Muscle layer of duodenum (tissue), 2 donors: Measurements from ENCODE around the gene EDNRB.

ENCODE experiments used
- H3K27ac ChIP-seq: one replicate; pipeline ENCODE4 v1.7.0; 2013; ENCODE audit warnings: mild to moderate bottlenecking, low read length
- H3K27me3 ChIP-seq: one replicate; pipeline ENCODE4 v1.7.0; 2013; ENCODE audit warnings: low read depth, mild to moderate bottlenecking, control low read depth, low read length
- H3K36me3 ChIP-seq, 2 donors: one replicate each; pipeline ENCODE4 v1.7.0; 2013; ENCODE audit warnings: low read length in 2 of 2, control low read depth in 1 of 2, mild to moderate bottlenecking in 1 of 2; ENCODE audit not compliant: insufficient read depth in 2 of 2, control insufficient read depth in 1 of 2
- H3K4me1 ChIP-seq, 2 donors: one replicate each; pipeline ENCODE4 v1.7.0; 2013; ENCODE audit warnings: low read length in 2 of 2, mild to moderate bottlenecking in 2 of 2, control low read depth in 1 of 2, moderate library complexity in 1 of 2; ENCODE audit not compliant: insufficient read depth in 2 of 2, control insufficient read depth in 1 of 2
- H3K4me3 ChIP-seq, 2 donors: one replicate each; pipeline ENCODE4 v1.7.0; 2013; ENCODE audit warnings: low read length in 2 of 2, low read depth in 1 of 2, mild to moderate bottlenecking in 1 of 2
- H3K9me3 ChIP-seq, 2 donors: one replicate each; pipeline ENCODE4 v1.7.0; 2013; ENCODE audit warnings: low read length in 2 of 2, control low read depth in 1 of 2, mild to moderate bottlenecking in 1 of 2; ENCODE audit not compliant: control insufficient read depth in 1 of 2
- donor health status: healthy.

The EDNRB gene

GRCh38 chr13:77896536-77896935 lies 22.1 kb downstream of the EDNRB start:
- Histone ChIP-seq H3K4me3 (no peak overlapping the region), H3K27ac (peak overlapping the region; percentile 26), H3K4me1 (no peaks in the 10 kb centered on the region), H3K27me3 (no peaks in the 10 kb centered on the region), H3K9me3 (no peaks in the 10 kb centered on the region), H3K36me3 (no peaks in the 10 kb centered on the region)

GRCh38 chr13:77894743-77895142 lies 23.9 kb downstream of the EDNRB start:
- Histone ChIP-seq H3K4me1 (no peaks in the 10 kb centered on the region), H3K27ac (no peak overlapping the region), H3K9me3 (no peaks in the 10 kb centered on the region), H3K27me3 (no peaks in the 10 kb centered on the region), H3K4me3 (no peak overlapping the region), H3K36me3 (no peaks in the 10 kb centered on the region)

DNA sequence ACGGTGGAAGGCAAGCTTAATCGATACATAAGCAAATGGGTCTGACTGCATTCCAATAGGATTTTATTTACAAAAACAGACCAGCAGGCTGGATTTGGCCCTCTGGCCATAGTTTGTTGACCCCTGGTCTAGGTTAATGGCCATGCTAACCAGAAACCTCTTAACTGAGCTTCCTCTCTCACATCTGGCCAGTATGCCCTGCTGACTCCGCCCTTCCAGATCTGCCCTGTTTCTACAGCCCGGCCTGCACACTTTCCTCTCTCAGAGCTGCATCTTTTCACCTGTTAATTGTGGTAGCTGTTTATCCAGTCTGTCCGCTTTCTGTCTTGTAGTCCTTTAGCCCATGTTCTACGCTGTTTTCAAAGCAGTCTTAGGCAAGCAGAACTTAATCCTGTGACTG lies 25.6 kb downstream of the EDNRB start:
- H3K27ac ChIP-seq: no peak overlapping the region
- no peaks in the 10 kb centered on the region for H3K4me1 ChIP-seq
- no peaks in the 10 kb centered on the region for H3K27me3 ChIP-seq
- H3K4me3 ChIP-seq: no peak overlapping the region
- H3K9me3 ChIP-seq: no peaks in the 10 kb centered on the region
- H3K36me3 ChIP-seq: no peaks in the 10 kb centered on the region

DNA sequence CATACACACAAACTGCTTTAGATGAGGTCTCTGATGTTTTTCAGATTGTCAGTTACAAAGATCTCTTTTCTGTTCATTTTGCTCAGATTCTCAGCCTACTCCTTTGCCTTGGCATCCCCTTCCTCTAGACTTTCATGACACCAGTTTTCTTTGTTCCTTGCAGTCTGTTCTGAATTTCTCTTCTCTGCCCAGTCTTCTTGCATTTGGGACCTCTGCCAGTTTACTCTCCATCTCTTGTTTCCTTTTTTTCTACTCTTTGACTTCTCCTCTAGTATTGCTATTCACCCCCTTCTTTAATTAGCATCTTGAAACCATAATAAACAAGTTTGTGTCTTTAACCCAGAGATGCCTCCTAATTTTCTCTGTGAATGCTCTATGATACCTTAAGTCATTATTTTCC lies 26.1 kb downstream of the EDNRB start:
- no peaks in the 10 kb centered on the region for H3K4me1 ChIP-seq
- no peak overlapping the region for H3K4me3 ChIP-seq
- no peaks in the 10 kb centered on the region for H3K36me3 ChIP-seq
- H3K27ac ChIP-seq: no peak overlapping the region
- no peaks in the 10 kb centered on the region for H3K27me3 ChIP-seq
- H3K9me3 ChIP-seq: no peaks in the 10 kb centered on the region

DNA sequence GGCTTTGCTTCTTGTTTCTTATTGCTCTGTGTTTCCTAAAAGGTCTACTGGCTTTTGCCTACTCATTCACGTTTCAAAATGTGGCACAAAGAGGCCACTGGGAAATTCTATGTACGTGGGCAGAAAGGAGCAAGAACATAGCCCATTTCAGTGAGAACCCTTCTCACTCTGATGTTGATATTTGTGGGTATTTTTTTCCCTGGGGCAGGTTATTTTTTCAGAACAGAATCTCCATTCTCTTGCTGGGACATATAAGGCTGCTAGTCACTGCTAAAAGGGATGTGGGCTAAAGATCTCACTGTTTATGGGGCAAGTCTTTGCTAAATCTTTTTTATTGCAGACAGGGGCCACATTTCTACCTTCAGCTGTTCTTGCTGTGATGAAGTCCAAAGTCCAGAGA lies 27.1 kb downstream of the EDNRB start:
- H3K36me3 ChIP-seq: no peaks in the 10 kb centered on the region
- no peak overlapping the region for H3K4me3 ChIP-seq
- H3K9me3 ChIP-seq: no peaks in the 10 kb centered on the region
- H3K4me1 ChIP-seq: no peaks in the 10 kb centered on the region
- no peaks in the 10 kb centered on the region for H3K27me3 ChIP-seq
- H3K27ac ChIP-seq: no peak overlapping the region

GRCh38 chr13:77891041-77891440 lies 27.6 kb downstream of the EDNRB start:
- no peaks in the 10 kb centered on the region for H3K9me3 ChIP-seq
- no peaks in the 10 kb centered on the region for H3K27me3 ChIP-seq
- H3K27ac ChIP-seq: no peak overlapping the region
- no peaks in the 10 kb centered on the region for H3K36me3 ChIP-seq
- H3K4me3 ChIP-seq: no peak overlapping the region
- H3K4me1 ChIP-seq: no peaks in the 10 kb centered on the region

- Histone ChIP-seq H3K4me1 (no peaks in the 10 kb centered on the region), H3K27me3 (no peaks in the 10 kb centered on the region), H3K27ac (no peak overlapping the region)
Measured at GRCh38 chr13:77883328-77883727, 35.3 kb downstream of the EDNRB start.

DNA sequence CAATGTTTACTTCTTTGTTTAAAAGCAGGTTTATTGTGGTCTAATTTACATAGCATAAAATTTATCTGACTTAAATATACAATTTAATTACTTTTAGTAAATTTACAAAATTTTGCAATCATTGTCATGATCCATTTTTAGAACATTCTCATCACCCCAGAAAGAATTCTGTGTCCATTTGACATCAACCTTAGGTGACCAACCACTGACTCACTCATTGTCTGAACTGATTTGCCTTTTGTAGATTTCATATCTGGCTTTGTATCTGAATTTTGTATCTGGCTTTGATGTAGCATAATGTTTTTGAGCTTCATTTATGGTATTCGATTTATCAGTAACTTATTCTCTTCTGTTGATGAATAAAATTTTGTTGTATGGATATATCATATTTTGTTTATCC lies 40.4 kb downstream of the EDNRB start:
- Histone ChIP-seq H3K4me1 (peaks cover 0 to 3% of the 10 kb centered on the region in 2 donors), H3K4me3 (no peak overlapping the region), H3K36me3 (no peaks in the 10 kb centered on the region), H3K9me3 (no peaks in the 10 kb centered on the region), H3K27ac (no peak overlapping the region), H3K27me3 (no peaks in the 10 kb centered on the region)

More at GRCh38 chr13:77883328-77883727, 35.3 kb downstream of the EDNRB start:
- Histone ChIP-seq H3K36me3 (no peaks in the 10 kb centered on the region), H3K9me3 (no peaks in the 10 kb centered on the region), H3K4me3 (no peak overlapping the region)

DNA sequence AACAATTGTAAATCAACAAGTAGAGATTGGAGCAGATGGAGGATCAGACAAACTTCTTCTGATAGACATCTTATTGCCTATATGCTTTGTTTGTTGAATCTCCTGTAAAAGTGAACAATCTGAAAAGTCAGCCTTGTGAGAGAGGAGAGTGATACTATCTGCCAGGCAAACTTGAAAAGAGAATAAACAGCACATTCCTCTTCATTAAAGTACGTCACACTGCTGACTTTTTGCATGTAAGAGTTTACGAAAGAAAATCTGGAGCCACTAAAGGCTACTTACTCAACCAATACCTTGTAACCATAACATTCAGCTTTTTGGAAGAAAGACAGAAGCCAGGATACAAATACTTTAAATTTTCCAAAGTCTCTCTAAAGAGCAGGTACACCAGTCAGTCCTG lies 42.5 kb downstream of the EDNRB start:
- Histone ChIP-seq H3K4me3 (no peak overlapping the region), H3K36me3 (no peaks in the 10 kb centered on the region), H3K9me3 (no peaks in the 10 kb centered on the region), H3K27me3 (no peaks in the 10 kb centered on the region), H3K4me1 (peaks cover 0 to 3% of the 10 kb centered on the region in 2 donors), H3K27ac (no peak overlapping the region)

DNA sequence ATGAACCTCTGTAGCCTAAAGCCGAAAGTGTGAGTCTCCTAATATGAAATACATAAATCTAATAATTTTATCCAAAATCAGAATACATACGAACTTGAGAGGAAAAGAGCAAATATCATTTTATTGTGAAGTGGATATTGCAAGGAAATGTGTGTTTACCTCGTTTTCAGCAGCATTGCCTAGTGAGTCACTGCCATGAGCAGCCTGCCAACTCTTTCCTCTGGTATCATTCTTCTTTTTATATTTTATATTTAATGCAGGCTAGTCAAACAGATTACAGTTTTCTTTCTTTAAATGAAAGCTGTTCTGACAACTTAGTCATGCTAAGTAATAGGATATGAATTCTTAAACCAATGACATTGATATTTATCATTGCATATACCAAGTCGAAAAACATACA lies 44.2 kb downstream of the EDNRB start:
- no peaks in the 10 kb centered on the region for H3K9me3 ChIP-seq
- H3K27ac ChIP-seq: no peak overlapping the region
- no peak overlapping the region for H3K4me3 ChIP-seq
- H3K4me1 ChIP-seq: peaks cover 0 to 3% of the 10 kb centered on the region in 2 donors
- no peaks in the 10 kb centered on the region for H3K27me3 ChIP-seq
- H3K36me3 ChIP-seq: no peaks in the 10 kb centered on the region

- H3K36me3 ChIP-seq: no peaks in the 10 kb centered on the region
- no peak overlapping the region for H3K27ac ChIP-seq
- H3K4me1 ChIP-seq: peaks cover 0 to 3% of the 10 kb centered on the region in 2 donors
Measured at GRCh38 chr13:77872995-77873394, 45.6 kb downstream of the EDNRB start.

GRCh38 chr13:77871596-77871995 lies 47.0 kb downstream of the EDNRB start:
- peaks cover 0 to 3% of the 10 kb centered on the region in 2 donors for H3K4me1 ChIP-seq
- no peaks in the 10 kb centered on the region for H3K27me3 ChIP-seq
- peaks cover 0 to 3% of the 10 kb centered on the region in 2 donors for H3K9me3 ChIP-seq
- no peak overlapping the region for H3K27ac ChIP-seq
- no peaks in the 10 kb centered on the region for H3K36me3 ChIP-seq
- no peak overlapping the region for H3K4me3 ChIP-seq

More at GRCh38 chr13:77872995-77873394, 45.6 kb downstream of the EDNRB start:
- Histone ChIP-seq H3K9me3 (no peaks in the 10 kb centered on the region), H3K4me3 (no peak overlapping the region), H3K27me3 (no peaks in the 10 kb centered on the region)
